KOPT-K1 (cell line): Measurements from ENCODE around the gene MMP15.

Source experiments
- H3K27ac ChIP-seq: fragments of 200-600 bp; sonication (generic); 2 replicates; pipeline ENCODE4 v1.5.1; 2016; ENCODE audit warnings: antibody characterized with exemption, mild to moderate bottlenecking, low read depth, low read length; ENCODE audit not compliant: poor library complexity, severe bottlenecking
- H3K36me3 ChIP-seq: fragments of 200-600 bp; sonication (generic); 2 replicates; pipeline ENCODE4 v1.5.1; 2017; ENCODE audit warnings: antibody characterized with exemption, mild to moderate bottlenecking, low read length, moderate library complexity; ENCODE audit not compliant: insufficient read depth
- H3K9me3 ChIP-seq: fragments of 200-600 bp; sonication (generic); 2 replicates; pipeline ENCODE4 v1.5.1; 2017; ENCODE audit warnings: antibody characterized with exemption, low read length, mild to moderate bottlenecking; ENCODE audit not compliant: insufficient read depth, poor library complexity, severe bottlenecking

MMP15 gene

DNA sequence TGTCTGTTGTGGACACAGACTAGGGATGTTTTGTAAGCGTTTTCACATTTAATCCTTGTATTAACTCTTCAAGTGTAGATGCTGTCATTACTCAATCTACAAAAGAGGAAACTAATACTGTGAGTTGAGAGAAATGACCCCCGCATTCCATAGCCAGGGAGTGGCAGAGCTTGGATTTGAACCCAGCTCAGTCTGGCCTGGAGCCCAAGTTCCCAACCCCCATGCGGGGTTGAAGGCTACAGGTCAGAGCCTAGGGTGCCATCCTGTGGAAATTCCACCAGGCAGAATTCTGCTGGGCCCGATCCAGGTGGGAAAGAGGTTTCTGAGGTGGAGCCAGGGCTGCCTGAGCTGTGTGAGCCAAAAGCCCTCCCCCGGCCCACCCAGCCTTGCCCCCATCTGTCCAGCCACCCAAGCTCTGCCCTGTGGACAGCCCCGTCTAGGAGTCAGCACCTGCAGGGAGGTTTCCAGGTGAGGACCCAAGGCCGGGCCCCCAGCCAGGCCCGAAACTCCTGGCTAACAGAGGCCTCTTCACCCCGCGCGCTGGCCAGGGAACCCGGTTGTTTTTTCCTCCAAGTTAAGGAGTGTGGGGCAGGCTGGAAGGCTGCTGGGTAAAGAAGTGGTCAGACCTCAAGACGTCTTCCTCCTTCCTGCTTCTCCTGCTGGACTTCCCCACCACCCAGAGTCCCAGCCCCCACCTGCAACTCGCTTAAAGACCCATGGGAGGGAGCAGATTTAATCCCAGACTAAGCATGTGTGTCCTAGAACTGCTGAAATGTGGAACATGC, 5.7 kb downstream of the MMP15 start:
- H3K27ac ChIP-seq, result no peak overlapping the region
- H3K36me3 ChIP-seq, result no peaks in the 10 kb centered on the region
- H3K9me3 ChIP-seq, result no peaks in the 10 kb centered on the region

DNA sequence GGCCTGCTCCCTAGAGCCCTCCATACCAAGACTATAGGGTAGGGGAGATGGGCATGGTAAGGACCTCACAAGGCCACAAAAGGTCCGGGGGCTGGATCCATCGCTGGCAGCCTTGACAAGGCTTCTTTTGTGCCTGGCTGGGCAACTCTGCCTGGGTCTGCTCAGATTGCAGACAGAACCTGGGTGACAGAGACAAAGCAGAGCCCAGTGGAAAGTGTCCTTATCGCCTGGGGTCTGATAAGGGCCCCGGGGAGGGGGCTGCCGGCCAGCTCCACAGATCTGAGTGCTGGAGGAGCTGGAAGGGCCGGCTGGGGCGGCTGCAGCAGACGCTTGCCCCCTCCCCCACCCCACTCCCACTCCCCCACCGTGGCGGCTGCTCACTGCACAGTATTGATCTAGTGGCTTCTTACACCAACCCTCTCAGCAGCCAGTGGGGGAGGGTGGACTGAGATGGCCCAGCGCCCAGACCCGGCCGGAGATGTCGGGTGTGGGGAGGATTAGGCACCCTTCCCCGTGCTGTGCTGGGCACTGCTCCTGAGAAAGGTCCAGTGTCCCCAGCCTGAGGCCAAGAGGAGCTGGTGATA, 7.2 kb downstream of the MMP15 start:
- Histone ChIP-seq H3K36me3 (no peaks in the 10 kb centered on the region), H3K27ac (no peak overlapping the region), H3K9me3 (no peaks in the 10 kb centered on the region)

DNA sequence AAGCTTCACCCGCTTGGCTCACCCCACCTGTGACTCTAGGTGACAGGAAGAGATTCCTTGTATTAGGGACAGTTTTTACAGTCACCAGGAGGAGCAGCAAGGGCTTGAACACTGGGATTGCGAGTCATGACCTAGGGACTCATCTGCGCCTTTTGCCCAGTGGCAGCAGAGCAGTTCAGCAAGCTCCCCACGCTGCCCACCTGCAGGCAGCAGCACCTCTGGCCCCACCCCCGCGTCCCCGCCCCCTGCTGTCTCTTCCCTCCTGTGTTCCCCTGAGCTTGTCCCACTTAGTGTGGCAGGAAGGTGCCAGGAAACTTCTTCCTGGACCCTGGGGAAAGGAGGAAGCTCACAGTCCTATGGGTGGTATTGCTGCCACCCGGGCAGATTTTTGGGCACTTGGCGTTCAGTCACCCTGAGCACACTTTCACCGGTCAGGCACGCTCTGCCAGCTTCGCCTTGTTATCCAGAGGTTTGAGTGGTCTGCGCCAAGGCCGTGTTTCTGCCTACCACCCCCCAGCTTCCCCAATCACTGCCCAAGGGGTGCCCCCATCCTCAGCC, 8.7 kb downstream of the MMP15 start:
- Histone ChIP-seq H3K36me3 (no peaks in the 10 kb centered on the region), H3K9me3 (no peaks in the 10 kb centered on the region), H3K27ac (no peak overlapping the region)

DNA sequence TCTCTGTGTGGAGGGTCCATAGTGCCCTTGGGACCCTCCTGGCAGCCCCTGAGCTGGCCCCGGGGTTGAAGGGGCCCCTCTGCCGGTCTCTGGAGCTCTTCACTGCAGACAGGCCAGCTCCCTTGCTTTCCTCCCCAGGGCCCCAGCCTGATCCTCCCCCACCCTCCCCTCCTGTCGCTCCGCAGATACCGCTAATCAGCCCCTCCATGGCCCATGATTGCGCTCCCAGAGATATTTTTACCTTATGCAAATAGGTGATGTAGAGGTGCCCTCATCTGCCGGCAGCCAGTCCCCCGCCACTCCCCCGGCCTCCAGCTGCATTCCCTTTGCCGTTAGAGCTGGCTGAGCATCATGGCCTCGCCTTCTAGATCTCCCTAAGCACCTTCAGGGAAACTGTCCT, 9.2 kb downstream of the MMP15 start:
- H3K27ac ChIP-seq, result no peak overlapping the region
- H3K36me3 ChIP-seq, result no peaks in the 10 kb centered on the region
- H3K9me3 ChIP-seq, result no peaks in the 10 kb centered on the region

DNA sequence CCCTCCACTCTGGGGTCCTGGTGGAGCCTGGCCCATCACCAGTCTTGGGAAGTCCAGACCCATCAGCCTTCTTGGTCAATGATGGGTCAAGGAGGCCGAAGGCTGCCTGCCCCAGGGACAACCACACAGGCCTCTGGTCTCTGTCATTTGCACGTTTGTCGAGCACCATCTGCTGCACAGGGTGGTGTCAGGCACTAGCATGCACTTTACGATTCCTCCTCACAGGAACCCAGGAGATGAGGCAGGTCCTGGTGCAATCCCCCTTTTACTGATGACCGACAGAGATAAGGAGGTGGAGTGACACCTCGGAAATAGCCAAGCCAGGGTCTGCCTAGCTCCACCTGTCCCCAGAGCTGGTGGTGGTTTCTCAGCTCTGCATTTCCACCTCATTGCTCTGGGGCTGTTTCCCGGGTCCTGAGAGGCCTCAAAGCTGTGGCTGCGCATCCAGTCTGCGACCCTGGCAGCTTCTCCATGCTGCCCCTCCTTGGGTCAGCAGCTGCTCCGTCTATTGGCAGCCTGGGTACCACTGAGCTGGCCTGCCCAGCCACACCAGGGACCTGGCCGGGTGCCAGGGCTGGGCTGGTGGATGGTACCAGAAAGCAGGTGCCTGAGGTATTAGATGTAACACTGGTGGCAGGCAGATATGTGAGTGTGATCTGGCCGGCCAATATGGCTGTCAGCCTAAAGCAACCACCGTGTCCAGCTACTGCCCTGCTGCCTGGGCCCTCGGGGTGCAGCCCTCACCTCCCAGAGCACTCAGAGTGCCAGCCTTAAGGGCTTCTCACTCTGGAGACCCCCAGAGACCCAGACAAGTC, 10.0 kb downstream of the MMP15 start:
- Histone ChIP-seq H3K36me3 (no peaks in the 10 kb centered on the region), H3K27ac (no peak overlapping the region), H3K9me3 (no peaks in the 10 kb centered on the region)

DNA sequence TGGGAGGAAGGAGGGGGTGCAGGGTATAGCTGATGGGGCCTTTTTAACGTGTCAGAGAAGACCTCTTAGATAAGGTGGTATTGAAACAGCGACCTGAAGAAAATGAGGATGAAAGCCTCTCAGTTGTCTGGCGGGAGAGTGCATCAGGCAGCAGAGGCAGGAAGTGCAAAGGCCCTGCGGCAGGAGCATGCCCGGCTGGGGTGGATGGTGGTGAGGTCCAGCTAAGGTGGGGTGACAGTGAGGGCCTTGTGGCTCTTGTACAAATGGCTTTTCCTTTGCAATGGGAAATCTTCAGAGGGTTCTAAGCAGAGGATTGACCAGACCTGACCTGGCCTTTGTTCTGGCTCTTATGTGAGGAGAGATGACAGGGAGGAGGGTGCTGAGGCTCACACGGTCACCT, 11.4 kb downstream of the MMP15 start:
- H3K36me3 ChIP-seq, result no peaks in the 10 kb centered on the region
- H3K9me3 ChIP-seq, result no peaks in the 10 kb centered on the region
- H3K27ac ChIP-seq, result no peak overlapping the region

DNA sequence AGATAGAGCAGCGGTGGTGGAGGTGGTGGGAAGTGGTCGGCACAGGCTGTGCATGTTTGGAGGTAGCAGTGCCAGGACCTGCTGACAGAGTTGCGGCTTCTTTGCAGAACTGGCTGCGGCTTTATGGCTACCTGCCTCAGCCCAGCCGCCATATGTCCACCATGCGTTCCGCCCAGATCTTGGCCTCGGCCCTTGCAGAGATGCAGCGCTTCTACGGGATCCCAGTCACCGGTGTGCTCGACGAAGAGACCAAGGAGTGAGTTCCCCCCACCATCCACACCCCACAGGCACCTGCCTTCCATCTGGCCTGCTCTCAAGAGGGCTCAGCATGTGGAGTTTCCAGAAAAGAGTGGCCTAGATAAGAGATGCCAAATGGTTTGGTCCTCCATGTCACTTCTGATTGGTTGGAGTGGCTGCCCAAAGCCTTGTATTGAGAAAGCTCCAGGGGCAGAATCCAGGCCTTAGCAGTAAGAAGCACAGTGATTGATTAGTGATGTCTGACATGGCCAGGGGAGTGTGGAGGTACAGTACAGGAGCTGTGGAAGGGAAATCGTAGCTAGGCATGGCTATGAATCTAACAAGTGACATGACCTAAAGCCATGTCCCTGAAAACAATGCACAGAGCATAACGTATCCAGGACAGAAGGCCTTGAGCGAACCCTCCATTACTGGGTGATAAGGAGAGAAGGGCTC, 12.0 kb downstream of the MMP15 start:
- no peaks in the 10 kb centered on the region for H3K36me3 ChIP-seq
- H3K27ac ChIP-seq, result no peak overlapping the region
- no peaks in the 10 kb centered on the region for H3K9me3 ChIP-seq

DNA sequence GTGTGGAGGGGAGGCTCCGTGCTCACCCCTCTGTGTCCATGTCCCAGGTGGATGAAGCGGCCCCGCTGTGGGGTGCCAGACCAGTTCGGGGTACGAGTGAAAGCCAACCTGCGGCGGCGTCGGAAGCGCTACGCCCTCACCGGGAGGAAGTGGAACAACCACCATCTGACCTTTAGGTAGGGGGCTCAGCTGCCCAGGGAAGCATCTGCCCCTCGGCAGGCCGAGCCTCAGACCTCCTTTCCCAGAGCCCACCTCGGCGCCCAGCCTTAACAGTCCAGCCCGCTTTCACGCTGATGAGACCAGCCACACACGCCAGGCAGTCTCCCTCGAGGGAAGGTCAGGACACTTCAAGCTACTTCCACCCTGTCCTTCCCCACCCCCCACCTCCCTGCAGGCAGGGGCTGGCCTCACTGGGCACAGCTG, 12.7 kb downstream of the MMP15 start:
- no peak overlapping the region for H3K27ac ChIP-seq
- no peaks in the 10 kb centered on the region for H3K9me3 ChIP-seq
- H3K36me3 ChIP-seq, result no peaks in the 10 kb centered on the region

DNA sequence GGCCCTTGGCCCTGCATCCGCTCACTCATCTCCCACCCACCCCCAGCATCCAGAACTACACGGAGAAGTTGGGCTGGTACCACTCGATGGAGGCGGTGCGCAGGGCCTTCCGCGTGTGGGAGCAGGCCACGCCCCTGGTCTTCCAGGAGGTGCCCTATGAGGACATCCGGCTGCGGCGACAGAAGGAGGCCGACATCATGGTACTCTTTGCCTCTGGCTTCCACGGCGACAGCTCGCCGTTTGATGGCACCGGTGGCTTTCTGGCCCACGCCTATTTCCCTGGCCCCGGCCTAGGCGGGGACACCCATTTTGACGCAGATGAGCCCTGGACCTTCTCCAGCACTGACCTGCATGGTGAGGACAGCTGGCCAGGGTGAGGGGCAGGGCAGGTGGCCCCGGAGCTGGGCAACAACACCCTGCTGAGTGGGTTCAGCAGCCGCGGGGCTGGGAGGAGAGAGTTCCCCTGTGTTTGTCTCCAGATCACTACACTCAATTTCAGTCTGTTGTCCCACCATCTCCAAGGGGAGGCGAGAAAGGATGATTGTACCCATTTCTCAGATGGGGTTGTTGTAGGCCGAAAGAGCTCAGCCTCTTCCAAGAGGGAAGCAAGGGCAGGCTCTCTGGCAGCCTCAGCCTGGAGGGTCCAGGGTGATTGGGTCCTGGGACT, 14.4 kb downstream of the MMP15 start:
- no peak overlapping the region for H3K27ac ChIP-seq
- no peaks in the 10 kb centered on the region for H3K9me3 ChIP-seq
- H3K36me3 ChIP-seq, result no peaks in the 10 kb centered on the region

DNA sequence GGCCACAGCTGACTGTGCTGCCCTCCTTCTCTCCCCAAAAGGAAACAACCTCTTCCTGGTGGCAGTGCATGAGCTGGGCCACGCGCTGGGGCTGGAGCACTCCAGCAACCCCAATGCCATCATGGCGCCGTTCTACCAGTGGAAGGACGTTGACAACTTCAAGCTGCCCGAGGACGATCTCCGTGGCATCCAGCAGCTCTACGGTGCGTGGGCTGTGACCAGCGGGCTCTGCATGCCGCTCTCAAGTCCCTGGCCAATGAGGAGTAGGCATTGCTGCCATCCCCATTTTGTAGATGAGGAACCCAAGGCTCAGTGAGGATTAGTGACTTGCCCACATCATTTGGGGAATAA, 14.9 kb downstream of the MMP15 start:
- no peak overlapping the region for H3K27ac ChIP-seq
- H3K9me3 ChIP-seq, result no peaks in the 10 kb centered on the region
- no peaks in the 10 kb centered on the region for H3K36me3 ChIP-seq

DNA sequence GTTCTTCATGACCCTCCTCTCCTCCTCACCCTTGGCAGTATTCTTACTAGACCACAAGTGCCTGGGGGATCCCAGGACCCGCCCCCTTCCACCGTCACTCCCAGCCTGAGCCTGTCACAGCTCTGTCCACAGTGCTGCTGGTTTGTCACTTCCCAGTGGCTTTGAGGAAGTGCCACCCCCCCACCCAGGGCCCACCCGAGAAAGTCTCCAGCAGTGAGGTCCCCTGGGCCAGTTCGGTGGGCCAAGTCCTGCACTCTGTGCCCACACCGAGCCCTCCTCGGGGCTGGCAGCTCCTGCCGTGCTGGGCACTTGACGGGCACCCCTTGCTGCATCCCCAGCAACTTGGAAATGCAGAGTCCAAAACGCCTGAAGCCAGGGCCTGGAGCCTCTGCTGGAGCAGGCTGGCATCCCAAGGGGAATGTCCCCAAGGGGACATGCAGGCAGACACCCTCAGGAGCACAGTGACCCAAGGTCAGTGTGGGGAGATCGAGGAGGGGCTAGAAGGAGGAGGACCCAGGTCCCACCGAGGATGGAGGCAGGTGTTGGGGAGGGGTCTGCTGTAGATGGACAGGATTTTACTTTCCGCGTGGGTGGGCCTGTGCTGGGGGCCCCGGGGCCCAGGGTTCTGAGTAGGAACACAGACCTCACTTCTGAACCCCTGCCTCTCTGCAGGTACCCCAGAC, 15.5 kb downstream of the MMP15 start:
- Histone ChIP-seq H3K36me3 (no peaks in the 10 kb centered on the region), H3K9me3 (no peaks in the 10 kb centered on the region), H3K27ac (no peak overlapping the region)

DNA sequence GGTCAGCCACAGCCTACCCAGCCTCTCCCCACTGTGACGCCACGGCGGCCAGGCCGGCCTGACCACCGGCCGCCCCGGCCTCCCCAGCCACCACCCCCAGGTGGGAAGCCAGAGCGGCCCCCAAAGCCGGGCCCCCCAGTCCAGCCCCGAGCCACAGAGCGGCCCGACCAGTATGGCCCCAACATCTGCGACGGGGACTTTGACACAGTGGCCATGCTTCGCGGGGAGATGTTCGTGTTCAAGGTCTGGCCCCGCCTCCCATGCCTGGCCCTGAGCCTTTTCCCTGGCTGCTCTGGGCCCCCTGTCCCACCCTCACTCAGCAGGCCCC, 16.0 kb downstream of the MMP15 start:
- no peaks in the 10 kb centered on the region for H3K36me3 ChIP-seq
- no peak overlapping the region for H3K27ac ChIP-seq
- H3K9me3 ChIP-seq, result no peaks in the 10 kb centered on the region

DNA sequence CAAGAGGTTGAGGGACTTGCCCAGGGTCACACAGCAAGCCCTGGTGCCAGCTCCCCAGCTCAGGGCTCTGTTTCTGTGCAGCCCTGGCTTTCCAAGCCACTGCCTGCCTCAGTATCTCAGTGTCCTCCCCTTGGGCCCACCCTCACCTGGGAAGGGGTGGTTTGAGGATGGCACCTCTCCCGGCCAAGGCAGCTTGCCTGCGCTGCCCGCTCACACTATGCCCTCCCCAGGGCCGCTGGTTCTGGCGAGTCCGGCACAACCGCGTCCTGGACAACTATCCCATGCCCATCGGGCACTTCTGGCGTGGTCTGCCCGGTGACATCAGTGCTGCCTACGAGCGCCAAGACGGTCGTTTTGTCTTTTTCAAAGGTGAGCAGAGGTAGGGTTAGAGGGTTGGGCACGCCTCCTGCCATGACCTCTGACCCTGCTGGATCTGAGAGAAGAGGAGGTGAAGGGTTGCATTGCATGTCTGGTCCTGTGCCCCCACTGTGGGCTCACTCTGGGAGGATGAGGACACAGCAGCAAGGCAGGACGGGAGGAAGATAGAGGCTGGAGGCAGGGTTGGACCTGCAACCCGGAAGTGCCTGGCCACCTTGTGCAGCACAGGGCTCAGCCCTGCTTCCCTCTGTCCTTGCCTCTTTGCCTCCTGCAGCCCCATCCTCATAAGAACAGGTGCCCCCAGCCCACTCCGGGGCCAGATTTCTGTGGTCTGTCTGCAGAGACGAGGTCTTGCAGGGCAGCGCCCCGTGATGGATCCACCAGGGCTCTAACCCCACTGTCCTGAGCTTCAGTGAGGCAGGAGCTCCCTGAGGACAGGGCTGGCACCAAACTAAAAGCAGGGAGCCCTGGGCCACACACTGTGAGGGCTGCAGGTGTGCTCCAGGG, 16.7 kb downstream of the MMP15 start:
- Histone ChIP-seq H3K27ac (no peak overlapping the region), H3K36me3 (no peaks in the 10 kb centered on the region), H3K9me3 (no peaks in the 10 kb centered on the region)
